Effector memory CD4-positive, alpha-beta T cell (primary cell): ENCODE data around the gene GRK3.

Experiments
- DNase-seq, 3 donors: peaks; one replicate each; pipeline ENCODE4 v3.0.0-alpha.2; 2020
- H3K27ac ChIP-seq: 2 replicates; pipeline ENCODE4 v1.7.0; 2013; ENCODE audit warnings: mild to moderate bottlenecking, low read length, moderate library complexity; ENCODE audit not compliant: insufficient read depth, poor library complexity, severe bottlenecking
- H3K27me3 ChIP-seq: replicated peaks from 2 replicates; pipeline ENCODE4 v1.7.0; 2013; ENCODE audit warnings: mild to moderate bottlenecking, low read length; ENCODE audit not compliant: insufficient read depth, control insufficient read depth, poor library complexity, severe bottlenecking
- H3K36me3 ChIP-seq: 2 replicates; pipeline ENCODE4 v1.7.0; 2013; ENCODE audit warnings: mild to moderate bottlenecking, low read length, moderate library complexity; ENCODE audit not compliant: control insufficient read depth, insufficient read depth
- H3K4me1 ChIP-seq: 2 replicates; pipeline ENCODE4 v1.7.0; 2013; ENCODE audit warnings: low read length, mild to moderate bottlenecking; ENCODE audit not compliant: control insufficient read depth, insufficient read depth, poor library complexity, severe bottlenecking
- H3K4me3 ChIP-seq: 2 replicates; pipeline ENCODE4 v1.7.0; 2013; ENCODE audit warnings: low read length, low read depth, mild to moderate bottlenecking; ENCODE audit not compliant: insufficient read depth, poor library complexity, severe bottlenecking
- H3K9me3 ChIP-seq: 2 replicates; pipeline ENCODE4 v1.7.0; 2013; ENCODE audit warnings: mild to moderate bottlenecking, low read length, moderate library complexity; ENCODE audit not compliant: control insufficient read depth

GRK3 gene

GRCh38 chr22:25689631-25690030 is 125.2 kb downstream of the GRK3 start:
- no peaks in the 10 kb centered on the region for H3K9me3 ChIP-seq
- H3K36me3 ChIP-seq = no peaks in the 10 kb centered on the region
- no peaks in the 10 kb centered on the region for H3K27me3 ChIP-seq
- no peak for DNase-seq
- no peaks in the 10 kb centered on the region for H3K4me1 ChIP-seq
- H3K27ac ChIP-seq = no peak overlapping the region
- no peak overlapping the region for H3K4me3 ChIP-seq

DNA sequence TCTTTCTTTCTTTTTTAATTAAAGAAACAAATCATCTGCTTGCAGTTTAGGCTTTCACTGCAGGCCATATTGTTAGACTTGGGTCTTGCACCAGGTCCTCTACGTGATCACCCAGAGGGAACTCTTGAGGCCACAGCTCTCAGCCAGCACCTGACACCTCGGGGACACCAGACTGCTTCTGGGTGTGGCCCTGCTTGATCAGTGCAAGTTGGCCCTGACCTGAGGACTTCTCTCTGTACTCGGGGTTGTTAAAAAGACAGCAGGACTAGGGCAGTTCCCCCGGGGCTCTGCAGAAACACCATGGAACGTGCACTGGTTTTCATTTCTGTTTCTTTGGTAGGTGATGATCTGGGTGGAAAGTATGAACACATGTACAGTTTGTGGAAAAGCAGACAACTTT is 126.3 kb downstream of the GRK3 start:
- Histone ChIP-seq H3K36me3 (no peaks in the 10 kb centered on the region), H3K9me3 (no peaks in the 10 kb centered on the region), H3K4me3 (no peak overlapping the region), H3K27me3 (no peaks in the 10 kb centered on the region), H3K4me1 (no peaks in the 10 kb centered on the region), H3K27ac (no peak overlapping the region)
- DNase-seq = no peak

GRCh38 chr22:25692397-25693267 is 128.2 kb downstream of the GRK3 start:
- Histone ChIP-seq H3K27me3 (no peaks in the 10 kb centered on the region), H3K4me1 (no peaks in the 10 kb centered on the region), H3K36me3 (no peaks in the 10 kb centered on the region), H3K4me3 (no peak overlapping the region), H3K27ac (no peak overlapping the region), H3K9me3 (no peaks in the 10 kb centered on the region)
- DNase-seq = no peak

- no peak overlapping the region for H3K4me3 ChIP-seq
- H3K9me3 ChIP-seq = no peaks in the 10 kb centered on the region
- no peaks in the 10 kb centered on the region for H3K36me3 ChIP-seq
- DNase-seq = no peak
- no peaks in the 10 kb centered on the region for H3K27me3 ChIP-seq
- no peaks in the 10 kb centered on the region for H3K4me1 ChIP-seq
- no peak overlapping the region for H3K27ac ChIP-seq
Observed at GRCh38 chr22:25693268-25693565, 128.7 kb downstream of the GRK3 start.

DNA sequence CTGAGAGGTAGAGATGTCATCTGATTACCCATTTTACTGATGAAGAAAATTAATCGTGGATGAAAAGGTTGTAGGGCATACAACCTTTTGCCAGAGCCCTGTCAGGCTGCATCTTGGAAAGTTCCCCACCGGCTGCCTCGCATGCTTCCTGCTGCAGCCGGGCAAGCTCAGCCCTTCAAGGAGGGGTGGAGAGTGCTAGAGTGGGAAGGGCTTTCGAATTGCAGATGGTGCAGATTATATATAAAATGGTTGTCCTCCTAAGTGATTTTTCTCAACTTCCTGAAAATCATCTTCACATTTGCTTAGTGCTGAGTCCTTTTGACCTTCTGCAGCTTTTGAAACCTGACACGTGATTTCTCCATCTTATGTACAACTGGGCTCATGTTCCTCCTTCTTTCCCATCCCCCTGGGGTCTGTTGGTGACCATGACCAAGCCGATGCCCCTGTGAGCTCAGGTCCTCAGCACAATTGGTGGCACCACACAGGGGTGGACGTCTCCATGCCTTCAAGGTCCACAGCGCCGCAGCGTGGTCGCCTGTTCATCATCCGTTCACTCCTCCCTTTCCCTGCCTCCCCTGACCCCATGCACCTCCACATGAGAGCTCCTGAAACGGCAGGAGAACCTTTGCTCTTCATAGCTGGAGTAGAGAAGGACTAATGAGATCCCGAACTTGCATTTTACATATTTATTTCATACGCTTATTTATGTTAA is 129.9 kb downstream of the GRK3 start:
- H3K9me3 ChIP-seq = no peaks in the 10 kb centered on the region
- no peak overlapping the region for H3K27ac ChIP-seq
- no peaks in the 10 kb centered on the region for H3K4me1 ChIP-seq
- DNase-seq = no peak
- no peaks in the 10 kb centered on the region for H3K36me3 ChIP-seq
- H3K27me3 ChIP-seq = no peaks in the 10 kb centered on the region
- H3K4me3 ChIP-seq = no peak overlapping the region

DNA sequence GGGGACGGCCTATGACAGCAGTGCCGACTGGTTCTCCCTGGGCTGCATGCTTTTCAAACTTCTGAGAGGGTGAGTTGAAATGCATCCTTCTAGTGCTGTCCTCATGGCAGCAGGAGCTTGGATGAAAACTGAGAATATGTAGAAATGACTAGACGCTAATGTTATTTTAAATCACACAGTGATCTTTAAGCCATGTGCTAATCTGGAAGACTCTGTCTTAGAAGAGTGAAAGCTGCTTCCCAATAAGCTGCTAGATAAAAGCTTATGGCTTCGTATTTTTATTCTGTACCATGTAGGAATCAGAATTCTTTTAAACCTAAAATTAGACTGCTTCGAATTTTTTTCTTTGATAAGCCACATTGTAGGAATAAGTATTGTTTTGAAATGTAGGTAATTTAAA is 130.7 kb downstream of the GRK3 start:
- no peak for DNase-seq
- H3K27ac ChIP-seq = no peak overlapping the region
- H3K9me3 ChIP-seq = no peaks in the 10 kb centered on the region
- H3K4me1 ChIP-seq = no peaks in the 10 kb centered on the region
- no peaks in the 10 kb centered on the region for H3K36me3 ChIP-seq
- H3K27me3 ChIP-seq = no peaks in the 10 kb centered on the region
- H3K4me3 ChIP-seq = no peak overlapping the region

DNA sequence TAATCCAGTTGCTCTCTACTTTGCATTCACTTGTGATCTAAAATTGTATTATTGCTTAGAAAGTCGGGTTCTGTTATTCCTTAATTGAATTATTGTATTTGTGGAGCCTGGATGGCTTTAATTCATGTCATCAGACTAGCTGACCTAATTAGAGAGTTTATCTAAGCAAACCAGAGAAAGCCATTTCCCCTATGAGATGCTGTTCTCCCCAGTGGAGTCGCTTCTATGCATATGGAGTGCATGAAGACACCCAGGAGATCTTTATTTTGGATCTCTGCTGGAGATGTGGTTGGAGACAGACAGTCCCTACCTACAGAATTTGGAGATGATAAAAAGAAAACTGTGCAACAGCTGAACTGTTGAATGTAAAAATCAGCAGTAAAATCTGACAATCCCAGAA is 132.3 kb downstream of the GRK3 start:
- no peaks in the 10 kb centered on the region for H3K36me3 ChIP-seq
- H3K9me3 ChIP-seq = no peaks in the 10 kb centered on the region
- no peak overlapping the region for H3K27ac ChIP-seq
- H3K27me3 ChIP-seq = no peaks in the 10 kb centered on the region
- no peak for DNase-seq
- H3K4me1 ChIP-seq = no peaks in the 10 kb centered on the region
- no peak overlapping the region for H3K4me3 ChIP-seq

DNA sequence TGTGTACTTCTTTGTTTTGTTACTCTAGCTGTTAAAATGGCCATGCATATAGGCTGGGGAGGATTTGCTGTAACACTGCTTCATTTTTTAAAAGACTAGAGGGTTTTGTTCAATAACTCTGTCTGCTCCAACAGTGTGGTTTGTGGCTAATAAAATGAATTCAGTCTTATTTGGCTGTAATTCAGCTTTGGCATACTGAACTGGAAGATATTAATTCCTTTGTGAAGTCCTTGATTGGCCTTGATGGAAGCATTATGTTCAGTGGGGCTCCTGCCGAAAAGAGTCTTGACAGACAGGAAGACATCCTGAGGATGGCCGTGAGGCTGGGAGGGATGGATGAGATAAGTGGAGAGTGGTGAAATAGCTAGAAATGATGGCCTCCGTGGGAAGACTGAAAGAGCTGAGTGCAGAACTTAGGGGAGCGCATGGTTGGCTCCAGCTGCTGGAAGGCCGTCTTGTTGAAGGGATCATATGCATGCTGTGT is 132.7 kb downstream of the GRK3 start:
- H3K9me3 ChIP-seq = no peaks in the 10 kb centered on the region
- no peak overlapping the region for H3K27ac ChIP-seq
- H3K36me3 ChIP-seq = no peaks in the 10 kb centered on the region
- no peaks in the 10 kb centered on the region for H3K4me1 ChIP-seq
- no peaks in the 10 kb centered on the region for H3K27me3 ChIP-seq
- no peak overlapping the region for H3K4me3 ChIP-seq
- DNase-seq = no peak

GRCh38 chr22:25697978-25698377 is 133.5 kb downstream of the GRK3 start:
- H3K27me3 ChIP-seq = no peaks in the 10 kb centered on the region
- no peak overlapping the region for H3K27ac ChIP-seq
- no peaks in the 10 kb centered on the region for H3K9me3 ChIP-seq
- H3K4me1 ChIP-seq = no peaks in the 10 kb centered on the region
- DNase-seq = no peak
- H3K36me3 ChIP-seq = no peaks in the 10 kb centered on the region
- no peak overlapping the region for H3K4me3 ChIP-seq

DNA sequence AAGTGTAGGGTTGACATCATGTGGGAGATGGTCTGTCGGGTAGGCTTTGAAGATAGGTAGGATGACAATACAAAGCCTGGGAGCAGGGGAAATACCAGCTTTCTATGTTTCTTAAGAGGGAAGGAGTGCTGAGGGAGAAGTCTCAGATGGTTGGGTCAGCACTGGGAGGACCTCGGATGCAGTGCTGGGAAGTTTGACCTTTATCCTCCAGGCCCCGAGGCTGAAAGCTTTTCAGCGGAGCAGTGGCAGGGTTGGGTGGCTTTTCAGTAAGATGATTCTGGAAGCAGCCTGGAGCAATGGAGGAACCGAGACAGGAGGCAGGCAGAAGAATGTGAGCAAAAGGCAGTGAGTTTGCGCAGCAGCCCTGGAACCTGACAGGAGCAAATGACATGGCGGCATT is 134.0 kb downstream of the GRK3 start:
- no peak for DNase-seq
- H3K36me3 ChIP-seq = no peaks in the 10 kb centered on the region
- H3K4me1 ChIP-seq = no peaks in the 10 kb centered on the region
- H3K27ac ChIP-seq = no peak overlapping the region
- no peaks in the 10 kb centered on the region for H3K9me3 ChIP-seq
- no peaks in the 10 kb centered on the region for H3K27me3 ChIP-seq
- no peak overlapping the region for H3K4me3 ChIP-seq
